Cortex of kidney (tissue), 1 donor: ENCODE measurements around the gene ENKUR.

Experiments used
- DNase-seq: peaks from one replicate; lab custom pipeline; 2025; lab: John Stamatoyannopoulos, UW

ENKUR gene, protein sequence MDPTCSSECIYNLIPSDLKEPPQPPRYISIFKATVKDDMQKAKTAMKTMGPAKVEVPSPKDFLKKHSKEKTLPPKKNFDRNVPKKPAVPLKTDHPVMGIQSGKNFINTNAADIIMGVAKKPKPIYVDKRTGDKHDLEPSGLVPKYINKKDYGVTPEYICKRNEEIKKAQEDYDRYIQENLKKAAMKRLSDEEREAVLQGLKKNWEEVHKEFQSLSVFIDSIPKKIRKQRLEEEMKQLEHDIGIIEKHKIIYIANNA

DNA sequence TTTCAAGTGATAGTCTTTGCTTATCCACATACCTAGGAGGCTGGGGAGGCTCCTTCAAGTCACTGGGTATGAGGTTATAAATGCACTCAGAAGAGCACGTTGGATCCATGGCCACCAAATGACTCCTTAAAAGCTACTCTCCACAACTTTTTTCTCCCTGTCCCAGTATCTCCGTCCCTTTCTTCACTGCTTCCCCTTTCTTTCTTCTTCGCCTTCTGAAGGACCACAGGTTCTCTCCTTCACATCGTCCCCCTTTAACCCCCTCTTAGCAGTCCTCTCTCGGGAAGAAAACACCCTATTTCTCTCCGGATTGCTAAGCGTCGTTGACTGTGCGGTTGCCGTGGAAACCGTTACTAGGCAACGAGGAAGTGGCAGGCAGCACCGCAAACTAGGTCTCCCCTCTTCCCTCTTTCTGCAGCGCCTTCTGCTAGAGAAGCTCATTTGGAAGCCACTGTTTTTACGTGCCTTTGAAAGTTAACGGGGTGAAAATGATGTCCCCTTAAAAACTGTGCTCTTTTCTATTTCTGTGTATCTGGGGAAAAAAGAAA is at the start of gene ENKUR:
TSS of gene ENKUR (minus strand) at position 331 of the 548 bp plus-strand sequence. CDS start at position 109, 222 bp downstream.
- no peak for DNase-seq

GRCh38 chr10:25064401-25064800 is 48.4 kb upstream of the ENKUR start:
- DNase-seq: no peak

GRCh38 chr10:25063644-25064043 is 47.7 kb upstream of the ENKUR start:
- no peak for DNase-seq

DNA sequence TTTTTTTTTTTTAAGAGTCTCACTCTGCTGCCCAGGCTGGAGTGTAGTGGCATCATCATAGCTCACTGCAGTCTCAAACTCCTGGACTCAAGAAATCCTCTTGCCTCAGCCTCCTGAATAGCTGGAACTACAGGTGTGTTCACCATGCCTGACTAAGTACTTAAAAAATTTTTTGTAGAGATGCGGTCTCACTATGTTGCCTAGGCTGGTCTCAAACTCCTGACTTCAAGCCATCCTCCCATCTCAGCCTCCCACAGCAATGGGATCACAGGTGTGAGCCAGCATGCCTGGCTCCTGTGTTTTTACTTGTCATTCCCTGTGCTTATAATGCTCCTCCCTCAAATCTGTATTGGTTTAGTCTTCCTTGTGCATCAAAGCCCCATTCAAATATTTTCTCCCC is 47.2 kb upstream of the ENKUR start:
- DNase-seq: no peak

DNA sequence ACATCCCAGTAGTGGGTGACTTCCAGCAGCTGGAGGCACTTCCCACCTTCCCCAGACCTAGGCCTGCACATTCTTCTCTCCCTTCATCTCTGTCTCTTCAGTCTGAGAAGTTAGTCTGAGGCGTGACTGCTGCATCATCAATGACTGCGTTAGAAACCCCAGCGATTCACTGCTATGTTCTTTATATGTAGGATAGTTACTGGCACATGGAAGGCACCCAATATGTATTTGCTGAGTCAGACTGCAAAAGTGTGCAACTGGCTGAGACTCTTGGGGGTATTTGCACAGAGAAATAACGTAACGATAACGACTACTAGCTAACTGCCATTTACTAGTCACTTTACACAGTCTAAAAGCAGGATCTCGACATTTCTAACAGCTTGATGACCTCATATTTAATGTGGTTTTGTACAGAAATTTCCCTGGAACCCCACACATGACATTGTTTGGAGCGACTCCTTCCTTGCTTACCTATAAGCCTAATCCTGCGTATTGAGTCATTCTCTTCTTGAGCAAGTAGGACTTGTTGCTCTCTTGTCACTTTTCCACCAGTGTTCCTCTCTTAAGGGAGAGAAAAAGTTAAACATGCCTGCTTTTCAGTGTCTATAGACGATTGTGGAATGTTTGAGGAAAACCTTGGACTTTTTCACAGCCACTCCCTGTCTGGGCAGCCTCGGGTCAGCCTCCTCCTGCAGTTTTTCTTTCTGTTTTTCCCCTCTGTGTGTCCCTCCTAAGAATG is 45.9 kb upstream of the ENKUR start:
- DNase-seq: no peak

- no peak for DNase-seq
Observed at GRCh38 chr10:25061125-25061524, 45.2 kb upstream of the ENKUR start.

DNA sequence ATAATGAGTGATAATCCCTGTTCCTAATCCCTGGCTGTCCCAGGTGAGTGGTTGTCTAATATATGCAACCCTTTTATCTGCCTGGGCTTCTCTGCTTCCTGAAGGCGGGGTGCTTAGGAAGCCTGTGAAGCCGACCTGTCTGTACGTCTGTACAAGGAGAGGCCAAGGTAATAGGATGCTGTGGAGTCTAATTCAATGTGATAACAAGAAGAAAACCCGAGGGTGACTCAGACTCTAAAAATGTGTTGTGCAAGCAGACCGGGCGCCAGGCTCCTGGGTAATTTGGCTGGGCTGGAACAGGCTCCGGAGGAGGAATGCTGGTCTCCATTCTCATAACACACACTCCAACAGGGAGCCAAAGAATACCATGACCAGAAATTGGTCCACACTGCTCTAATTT is 44.0 kb upstream of the ENKUR start:
- no peak for DNase-seq

DNA sequence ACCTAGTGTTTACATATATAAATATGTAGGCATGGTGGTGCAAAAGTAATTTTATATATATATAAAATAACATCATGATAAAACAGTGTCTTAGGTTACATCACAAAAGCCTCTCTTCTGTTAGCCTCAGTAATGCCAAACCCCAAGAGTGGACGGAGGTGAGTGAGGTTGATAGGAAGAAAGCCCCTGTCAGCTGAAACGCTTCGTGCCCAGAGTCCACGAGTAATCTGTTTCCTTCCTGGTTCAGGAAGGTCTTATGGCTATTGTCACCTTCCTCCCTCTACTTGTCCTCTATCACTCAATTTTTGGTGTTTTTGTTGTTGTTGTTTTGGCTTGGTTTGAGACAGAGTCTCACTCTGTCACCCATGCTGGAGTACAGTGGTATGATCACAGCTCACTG is 41.9 kb upstream of the ENKUR start:
- no peak for DNase-seq

DNA sequence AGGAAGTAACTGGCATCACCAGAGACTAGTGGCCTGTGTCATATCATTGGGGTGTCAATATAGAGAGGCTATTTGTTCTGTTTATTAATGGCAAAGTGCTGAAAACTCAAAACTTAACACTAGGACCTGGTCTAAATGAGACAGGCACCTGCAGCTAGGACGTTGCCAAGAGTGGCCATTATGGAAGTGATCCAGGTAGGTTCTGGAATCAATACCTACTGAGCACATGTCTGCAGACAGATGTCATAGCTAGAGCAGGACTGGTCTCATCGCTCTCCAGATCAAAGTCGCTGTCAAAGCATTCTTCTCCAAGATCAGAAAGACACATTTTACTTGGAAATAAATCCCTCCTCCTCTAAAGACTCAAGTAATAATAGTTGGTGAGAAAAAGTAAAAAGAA is 40.8 kb upstream of the ENKUR start:
- no peak for DNase-seq

- no peak for DNase-seq
Observed at GRCh38 chr10:25052012-25052411, 36.1 kb upstream of the ENKUR start.

DNA sequence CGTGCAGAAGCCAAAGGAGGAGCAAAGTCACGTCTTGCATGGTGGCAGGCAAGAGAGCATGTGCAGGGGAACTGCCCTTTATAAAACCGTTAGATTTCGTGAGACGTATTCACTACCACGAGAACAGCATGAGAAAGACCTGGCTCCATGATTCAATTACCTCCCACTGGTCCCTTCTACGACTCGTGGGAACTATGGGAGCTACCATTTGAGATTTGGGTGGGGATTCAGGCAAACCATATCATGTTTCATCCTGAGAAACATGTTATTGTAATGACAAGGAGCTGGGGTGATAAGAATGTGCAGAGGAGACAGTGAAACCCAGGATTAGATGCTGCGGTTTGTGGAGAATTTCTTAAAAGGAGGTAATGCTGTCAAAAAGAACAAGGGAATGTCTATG is 34.4 kb upstream of the ENKUR start:
- no peak for DNase-seq

GRCh38 chr10:25049966-25050365 is 34.0 kb upstream of the ENKUR start:
- DNase-seq: no peak

GRCh38 chr10:25048450-25048849 is 32.5 kb upstream of the ENKUR start:
- no peak for DNase-seq

- DNase-seq: no peak
Observed at GRCh38 chr10:25047591-25048301, 31.8 kb upstream of the ENKUR start.

GRCh38 chr10:25047088-25047487 is 31.1 kb upstream of the ENKUR start:
- DNase-seq: no peak

- no peak for DNase-seq
Observed at GRCh38 chr10:25046641-25047040, 30.7 kb upstream of the ENKUR start.

DNA sequence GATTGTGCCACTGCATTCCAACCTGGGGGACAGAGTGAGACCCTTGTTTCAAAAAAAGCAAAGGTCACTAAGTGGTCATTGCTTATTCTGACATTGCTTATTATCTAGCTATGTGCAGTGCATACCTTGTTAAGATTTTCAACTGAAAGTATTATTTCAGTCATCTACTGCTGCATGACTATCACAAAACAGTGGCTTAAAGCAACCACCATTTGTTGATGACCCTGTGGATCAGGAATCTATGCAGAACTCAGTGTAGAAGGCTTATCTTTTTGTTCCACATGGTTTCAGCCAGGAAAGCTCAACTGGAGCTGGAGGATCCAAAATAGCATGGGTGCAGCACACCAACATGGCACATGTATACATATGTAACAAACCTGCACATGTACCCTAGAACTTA is 23.6 kb upstream of the ENKUR start:
- no peak for DNase-seq

DNA sequence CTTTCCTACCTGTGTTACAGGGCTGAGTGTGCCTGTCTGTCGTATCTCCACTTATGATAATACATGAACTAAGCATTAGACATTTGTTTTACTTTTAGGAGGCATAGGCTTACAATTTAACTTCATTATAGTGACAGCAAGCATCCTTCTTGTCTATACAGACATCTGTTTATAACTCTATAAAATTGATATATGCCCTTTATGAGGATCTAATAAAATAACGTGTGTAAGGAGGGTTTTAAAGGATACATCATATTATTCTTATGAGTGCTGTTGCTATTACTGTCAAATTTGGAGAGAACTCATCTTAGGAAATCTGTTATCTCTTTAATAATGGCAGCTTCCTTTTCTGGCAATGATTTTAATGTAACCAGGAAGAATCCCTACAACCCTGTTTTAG is 22.4 kb upstream of the ENKUR start:
- no peak for DNase-seq

- DNase-seq: no peak
Observed at GRCh38 chr10:25036381-25036780, 20.4 kb upstream of the ENKUR start.

GRCh38 chr10:25029519-25029918 is 13.6 kb upstream of the ENKUR start:
- DNase-seq: no peak

GRCh38 chr10:25028711-25029110 is 12.8 kb upstream of the ENKUR start:
- DNase-seq: no peak

- no peak for DNase-seq
Observed at GRCh38 chr10:25026463-25026862, 10.5 kb upstream of the ENKUR start.

- DNase-seq: no peak
Observed at GRCh38 chr10:25024528-25024927, 8.6 kb upstream of the ENKUR start.
